ENCODE data around the gene AUTS2.
"Not testable (repeated sequence)": the region's sequence is repeated elsewhere in the genome, so short reads cannot be mapped to it uniquely, and the experiment has no call there.

AUTS2 gene

GRCh38 chr7:70578131-70578530, 979.9 kb downstream of the AUTS2 start:
- no peak for DNase-seq (ENCODE audit: low read depth)

- DNase-seq (ENCODE audit: low read depth), result peak; percentile 42
Observed at GRCh38 chr7:70579397-70580097, 981.3 kb downstream of the AUTS2 start.

GRCh38 chr7:70580161-70580560, 981.9 kb downstream of the AUTS2 start:
- no peak for DNase-seq (ENCODE audit: low read depth)

GRCh38 chr7:70582927-70583895, 984.9 kb downstream of the AUTS2 start:
- DNase-seq (ENCODE audit: low read depth), result no peak

GRCh38 chr7:70583965-70584883, 985.9 kb downstream of the AUTS2 start:
- no peak for DNase-seq (ENCODE audit: low read depth)

- DNase-seq (ENCODE audit: low read depth), result peak; percentile 25
Observed at GRCh38 chr7:70585071-70585470, 986.8 kb downstream of the AUTS2 start.

GRCh38 chr7:70586822-70587221, 988.5 kb downstream of the AUTS2 start:
- DNase-seq (ENCODE audit: low read depth), result no peak

- DNase-seq (ENCODE audit: low read depth), result no peak
Observed at GRCh38 chr7:70587739-70588138, 989.5 kb downstream of the AUTS2 start.

- DNase-seq (ENCODE audit: low read depth), result no peak
Observed at GRCh38 chr7:70588191-70588921, 990.1 kb downstream of the AUTS2 start.

GRCh38 chr7:70589010-70589409, 990.7 kb downstream of the AUTS2 start:
- DNase-seq (ENCODE audit: low read depth), result no peak

GRCh38 chr7:70589590-70589989, 991.3 kb downstream of the AUTS2 start:
- DNase-seq (ENCODE audit: low read depth), result no peak

GRCh38 chr7:70590126-70590854, 992.0 kb downstream of the AUTS2 start:
- no peak for DNase-seq (ENCODE audit: low read depth)

- DNase-seq (ENCODE audit: low read depth), result no peak
Observed at GRCh38 chr7:70591643-70592042, 993.4 kb downstream of the AUTS2 start.

GRCh38 chr7:70592171-70592570, 993.9 kb downstream of the AUTS2 start:
- no peak for DNase-seq (ENCODE audit: low read depth)

GRCh38 chr7:70594170-70594569, 995.9 kb downstream of the AUTS2 start:
- no peak for DNase-seq (ENCODE audit: low read depth)

- DNase-seq (ENCODE audit: low read depth), result not testable (repeated sequence)
Observed at GRCh38 chr7:70594885-70595284, 996.6 kb downstream of the AUTS2 start.

- no peak for DNase-seq (ENCODE audit: low read depth)
Observed at GRCh38 chr7:70595370-70595754, 997.1 kb downstream of the AUTS2 start.

- DNase-seq (ENCODE audit: low read depth), result no peak
Observed at GRCh38 chr7:70595755-70596597, 997.7 kb downstream of the AUTS2 start.

GRCh38 chr7:70596598-70596913, 998.3 kb downstream of the AUTS2 start:
- DNase-seq (ENCODE audit: low read depth), result no peak

- no peak for DNase-seq (ENCODE audit: low read depth)
Observed at GRCh38 chr7:70597066-70597465, 998.8 kb downstream of the AUTS2 start.

Data from ELR (cell line).